GM19463 (cell line): ENCODE measurements around the gene BICD2.

ENCODE experiments used
- ATAC-seq: cut with Tn5 transposase; IDR thresholded peaks from one replicate; pipeline ENCODE4 v1.9.1; 2021; ENCODE audit warnings: mild to moderate bottlenecking, moderate library complexity; ENCODE audit not compliant: unreplicated experiment

Gene BICD2

DNA sequence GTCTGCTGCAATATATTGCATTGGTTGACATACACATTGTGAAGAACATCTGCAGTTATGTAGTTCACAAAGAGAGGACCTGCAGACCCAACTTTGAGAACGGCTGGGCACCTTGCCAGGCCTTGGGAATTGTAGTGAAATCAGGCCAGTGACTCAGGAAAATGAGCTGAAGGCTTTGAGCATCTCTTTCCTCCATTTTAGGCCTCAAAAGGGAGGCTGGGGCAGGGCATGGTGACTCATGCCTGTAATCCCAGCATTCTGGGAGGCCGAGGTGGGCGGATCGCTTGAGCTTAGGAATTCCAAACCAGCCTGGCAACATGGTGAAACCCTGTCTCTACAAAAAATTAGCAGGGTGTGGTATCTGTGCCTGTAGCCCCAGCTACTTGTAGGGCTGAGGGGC, 93.3 kb downstream of the BICD2 start:
- no peak for ATAC-seq

DNA sequence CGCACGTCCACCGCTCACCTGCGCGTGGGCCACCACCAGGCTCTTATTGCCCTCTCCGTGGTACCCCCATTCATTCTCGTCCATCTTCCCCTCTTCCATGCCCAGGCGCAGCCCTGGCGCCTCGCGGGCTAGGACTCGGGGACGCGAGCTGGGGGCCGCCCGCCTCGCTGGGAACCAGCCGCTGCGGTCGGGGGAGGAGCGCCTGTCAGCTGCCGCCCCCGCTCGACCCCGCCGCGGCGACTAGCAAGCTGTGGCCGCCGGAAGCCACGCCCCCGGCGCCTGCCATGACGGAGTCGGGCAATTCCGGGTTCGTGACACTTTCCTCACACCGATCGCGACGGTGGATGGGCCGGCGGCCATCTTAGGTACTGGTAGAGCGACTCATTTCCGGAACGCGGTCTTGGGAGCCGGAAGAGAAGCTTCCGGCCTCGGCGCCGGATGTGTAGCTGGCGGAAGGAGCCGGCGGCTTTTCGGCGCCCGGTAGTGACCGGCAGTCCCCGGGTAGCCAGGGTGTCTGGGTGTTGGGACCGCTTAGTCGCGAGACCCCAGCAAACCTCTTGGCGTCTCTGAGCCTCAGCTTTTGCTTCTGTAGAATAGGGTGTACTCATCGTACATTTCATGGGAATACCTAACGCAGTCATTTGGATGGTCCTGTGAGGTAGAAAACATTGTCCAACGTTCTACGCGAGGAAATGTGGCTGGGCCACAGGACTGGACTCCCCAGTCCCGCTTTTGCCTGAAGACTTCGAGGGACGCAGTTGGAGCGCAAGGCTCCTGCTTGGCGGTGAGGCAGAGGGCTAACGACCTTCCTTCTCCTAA, 94.5 kb downstream of the BICD2 start, which contains the start of gene IPPK:
TSS of gene IPPK (minus strand) at position 242 of the 819 bp plus-strand sequence. CDS start at position 99, 143 bp downstream.
- ATAC-seq: peak; percentile 93

DNA sequence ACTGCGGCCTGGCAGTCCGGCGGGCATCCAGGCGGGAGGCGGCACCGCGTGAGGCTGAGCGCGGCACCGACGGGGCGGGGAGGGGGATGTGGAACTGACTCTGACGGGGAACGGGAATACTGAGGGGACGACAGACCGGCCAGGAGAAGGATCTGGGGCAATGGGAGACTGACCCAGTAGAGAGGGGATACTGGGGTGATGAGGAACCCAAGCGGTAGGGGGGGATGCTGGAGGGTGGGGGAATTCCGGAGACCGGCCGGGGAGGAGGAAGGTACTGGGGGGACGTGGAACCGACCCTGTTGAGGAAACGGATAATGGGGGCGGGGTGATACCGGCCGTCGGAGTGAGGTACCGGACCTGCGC, 95.1 kb downstream of the BICD2 start:
- ATAC-seq: peak; percentile 13

DNA sequence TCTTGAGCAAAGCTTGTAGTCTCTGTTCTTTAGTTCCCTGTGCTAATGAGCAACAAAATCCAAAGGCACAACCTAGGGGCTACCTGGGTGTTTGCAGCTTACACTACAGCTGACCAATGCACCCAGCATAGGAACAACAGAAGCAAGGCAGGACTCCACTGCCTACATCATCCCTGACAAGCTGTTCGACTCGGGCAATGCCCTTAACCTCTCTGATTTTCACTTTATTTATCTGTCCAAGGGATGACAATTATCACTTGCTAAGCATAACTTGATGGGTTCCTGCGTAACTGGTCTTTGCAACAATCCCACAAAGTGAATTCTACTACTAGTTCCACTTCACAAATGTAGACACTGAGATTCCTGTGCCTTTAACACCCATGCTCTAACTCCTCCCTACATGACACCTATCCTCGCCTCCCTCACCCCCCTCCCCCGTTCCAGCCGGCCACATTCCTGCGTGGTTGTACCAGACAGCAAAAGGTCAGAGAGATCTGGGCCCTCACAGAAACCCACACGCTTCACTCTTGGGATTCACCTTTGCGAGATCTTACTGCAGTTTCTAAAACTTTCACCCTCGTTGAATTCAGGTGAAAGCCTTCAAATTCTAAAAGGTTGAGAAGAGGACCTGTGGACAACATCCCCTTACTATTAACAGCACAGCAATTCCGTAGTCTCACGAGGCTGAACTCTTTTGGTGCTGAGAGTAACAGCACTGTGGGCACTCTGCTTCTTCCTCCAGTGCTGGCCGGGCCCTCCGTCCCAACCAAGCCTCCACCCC, 95.7 kb downstream of the BICD2 start:
- no peak for ATAC-seq

DNA sequence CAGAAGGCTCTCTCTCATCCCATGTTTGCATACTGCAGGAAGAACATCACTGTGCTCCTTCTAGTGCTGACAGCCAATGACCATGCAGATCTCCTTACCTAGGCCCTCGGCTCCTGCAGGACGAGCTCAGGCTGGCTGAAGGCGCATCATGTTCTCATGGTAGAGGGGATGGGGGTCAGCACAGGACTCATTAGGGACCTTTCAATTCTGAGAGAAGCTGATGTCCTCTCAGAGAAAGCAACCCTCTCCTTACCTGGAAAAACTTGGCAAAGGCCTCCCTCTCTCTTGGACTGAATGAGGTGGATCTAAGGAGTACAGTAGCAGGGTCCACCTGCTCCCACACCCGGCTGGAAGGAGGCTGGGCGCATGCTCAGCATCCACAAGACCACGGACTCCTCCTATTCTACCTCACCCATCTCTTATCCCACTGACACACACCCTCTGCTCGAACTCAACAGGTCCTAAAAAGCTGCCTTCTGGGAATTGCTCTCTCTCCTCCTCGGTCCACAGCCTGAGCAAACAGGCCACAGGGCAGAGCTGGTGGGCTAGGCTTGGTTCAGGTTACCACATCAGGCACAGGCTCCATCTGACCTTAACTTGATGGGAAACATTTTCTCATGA, 97.6 kb downstream of the BICD2 start:
- ATAC-seq: no peak

DNA sequence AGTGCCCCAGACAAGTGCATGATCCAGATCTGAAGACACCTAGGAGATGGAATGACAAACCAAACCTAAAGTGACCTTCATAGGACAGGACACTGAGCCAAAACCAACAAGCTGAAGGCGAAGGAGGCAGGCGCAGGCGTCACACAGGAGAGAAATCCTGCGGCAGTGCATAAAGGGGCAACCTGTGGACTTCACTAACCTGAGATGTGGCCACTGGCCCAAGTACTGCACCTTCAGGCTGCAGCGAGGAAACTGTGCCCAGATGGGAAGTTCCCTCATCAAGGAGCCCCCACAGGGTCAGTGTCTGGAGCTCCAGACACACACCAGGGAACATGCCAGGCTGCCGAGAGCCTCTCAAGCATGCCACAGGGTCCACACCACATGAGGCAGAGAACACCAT, 98.4 kb downstream of the BICD2 start:
- ATAC-seq: no peak

DNA sequence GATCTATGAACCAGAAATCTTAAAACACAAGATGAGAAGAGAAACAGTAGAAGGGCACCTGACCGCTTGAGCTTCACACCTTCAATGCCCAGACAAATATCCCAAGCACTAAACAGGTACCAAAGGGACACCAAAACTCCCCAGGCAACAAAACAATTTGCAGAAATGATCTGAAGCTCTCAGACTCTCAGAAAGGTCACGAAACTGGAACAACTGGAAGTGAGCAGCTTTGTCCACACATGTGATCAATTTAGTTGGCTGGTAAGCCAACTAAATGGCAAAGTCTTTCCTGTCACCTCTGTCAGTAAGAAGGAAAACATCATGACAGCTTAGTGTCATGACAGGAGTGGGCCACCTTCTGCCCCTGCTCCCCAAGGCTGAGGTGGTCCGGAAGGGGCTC, 98.8 kb downstream of the BICD2 start:
- no peak for ATAC-seq

DNA sequence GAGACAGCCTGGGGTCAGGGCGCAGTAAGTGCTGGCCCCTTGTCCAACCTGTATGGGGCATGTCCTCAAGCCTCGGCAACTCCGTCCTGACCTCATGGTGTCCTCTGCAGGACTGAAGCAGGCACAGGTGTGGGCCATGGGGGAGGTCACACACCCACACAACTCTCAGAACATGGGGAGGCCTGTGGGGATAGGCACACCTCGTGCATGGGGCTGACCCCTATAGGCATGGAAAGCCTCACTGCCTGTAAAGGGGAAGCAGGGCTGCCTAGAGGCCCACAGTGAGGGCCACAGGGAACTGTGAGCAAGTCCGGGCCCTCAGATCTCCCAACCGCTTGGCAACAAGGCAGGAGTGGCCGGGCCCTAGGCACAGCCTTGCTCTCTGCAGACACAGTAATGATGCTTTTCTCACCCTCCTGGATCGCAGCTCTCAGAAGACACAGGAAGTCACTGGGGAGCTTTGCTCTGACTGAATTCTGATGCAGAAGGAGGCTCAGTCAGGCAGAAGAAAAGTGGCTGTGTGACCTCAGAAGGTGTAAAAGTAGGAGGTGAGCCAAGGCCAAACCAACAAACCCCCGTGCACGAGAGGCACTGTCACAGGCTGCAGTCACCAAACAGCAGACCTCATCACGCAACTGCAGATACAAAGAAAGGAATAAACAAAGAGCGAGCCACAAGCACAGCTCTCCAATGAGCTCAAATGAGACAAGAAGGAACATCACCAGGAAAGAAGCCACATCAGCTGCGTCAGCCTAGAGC, 100.1 kb downstream of the BICD2 start:
- no peak for ATAC-seq

DNA sequence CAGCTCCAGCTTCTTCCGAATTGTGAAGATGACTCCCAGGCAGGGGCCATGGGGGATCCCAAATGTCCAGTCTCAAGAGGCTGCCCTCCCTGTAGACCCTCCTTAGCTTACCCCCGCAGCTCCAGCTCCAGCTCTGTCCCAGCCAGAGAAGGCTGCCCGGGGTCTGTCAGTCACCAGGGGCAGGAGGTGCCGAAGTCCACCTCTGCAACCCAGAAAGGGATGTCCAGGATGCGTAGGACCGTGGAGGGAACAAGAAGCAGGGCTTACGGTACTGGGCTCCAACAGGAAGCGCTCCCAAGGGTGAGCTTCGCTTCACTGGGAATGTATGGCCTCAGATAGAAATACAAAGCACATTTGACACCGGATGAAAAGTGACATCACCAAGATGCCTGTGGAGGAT, 100.7 kb downstream of the BICD2 start:
- ATAC-seq: no peak

DNA sequence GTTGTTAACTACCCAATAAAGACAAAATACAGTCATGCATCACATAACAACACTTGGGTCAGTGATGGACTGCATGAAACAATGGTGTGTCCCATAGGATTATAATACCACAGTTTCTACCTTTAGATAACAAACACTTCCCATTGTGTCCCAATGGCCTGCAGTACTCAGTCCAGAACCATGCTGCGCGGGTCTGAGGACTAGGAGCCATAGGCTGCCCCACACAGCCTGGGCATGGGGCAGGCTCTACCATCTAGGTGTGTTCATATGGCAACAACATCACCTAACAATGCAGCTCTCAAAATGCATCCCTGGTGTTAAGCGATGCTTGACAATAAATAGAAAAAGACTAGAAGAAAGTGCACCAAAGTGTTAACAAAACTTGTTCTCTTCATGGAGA, 101.5 kb downstream of the BICD2 start:
- ATAC-seq: no peak

DNA sequence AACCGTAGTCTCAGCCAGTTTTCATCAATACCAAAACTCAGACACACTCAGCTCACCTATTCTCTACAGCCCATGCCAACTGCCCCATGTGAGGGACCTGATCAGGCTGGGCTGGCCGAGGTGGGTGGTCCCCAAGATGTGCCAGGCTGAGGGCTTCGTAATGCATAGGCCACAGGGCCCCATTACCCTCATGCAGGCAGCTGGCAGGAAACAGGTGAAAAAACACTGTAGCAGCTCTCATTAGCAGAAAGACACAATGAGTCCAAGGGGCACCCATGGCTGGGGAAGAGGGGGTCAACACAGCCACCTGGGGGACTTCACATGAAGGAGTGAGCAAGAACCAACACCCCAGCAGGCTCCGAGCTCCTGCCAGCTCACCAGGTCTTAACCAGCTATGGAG, 102.9 kb downstream of the BICD2 start:
- no peak for ATAC-seq
